GM20000 (cell line): ENCODE data around the gene PRIM1.
A peak's percentile ranks its signal among the peaks of the same experiment; 100 is the strongest.

Experiments
- DNase-seq: peaks from one replicate; pipeline ENCODE4 v3.0.0; 2012; ENCODE audit warnings: low spot score
- CTCF ChIP-seq: IDR thresholded peaks from 2 replicates; pipeline ENCODE4 v1.5.1; 2012; ENCODE audit warnings: mild to moderate bottlenecking, control low read depth; ENCODE audit errors: extremely low read depth, missing control alignments

The PRIM1 gene

GRCh38 chr12:56785141-56785865, 33.2 kb upstream of the PRIM1 start:
- no peak for TF ChIP-seq CTCF
- peak; percentile 33 for DNase-seq

GRCh38 chr12:56781726-56782125, 29.6 kb upstream of the PRIM1 start:
- no peak for DNase-seq
- TF ChIP-seq CTCF = no peak

- DNase-seq = no peak
- TF ChIP-seq CTCF = no peak
These were observed 26.6 kb upstream of the PRIM1 start for GRCh38 chr12:56778756-56779155.

GRCh38 chr12:56776654-56777053, 24.5 kb upstream of the PRIM1 start:
- no peak for TF ChIP-seq CTCF
- DNase-seq = no peak

GRCh38 chr12:56775638-56776037, 23.5 kb upstream of the PRIM1 start:
- no peak for TF ChIP-seq CTCF
- DNase-seq = peak; percentile 29

GRCh38 chr12:56773113-56773512, 21.0 kb upstream of the PRIM1 start:
- TF ChIP-seq CTCF = no peak
- no peak for DNase-seq

GRCh38 chr12:56772625-56773024, 20.5 kb upstream of the PRIM1 start:
- TF ChIP-seq CTCF = no peak
- no peak for DNase-seq
